Measurements from ENCODE around the gene CELSR1.

- no peak for TF ChIP-seq CTCF (IDR thresholded peaks at IDR 0.05; ENCODE audit: insufficient read depth, low read depth, low read length)
- no peak for TF ChIP-seq EZH2 (IDR thresholded peaks at IDR 0.05; ENCODE audit: insufficient read depth, low read length)
These were observed 65.3 kb downstream of the CELSR1 start for GRCh38 chr22:46471901-46472721.
